BE2C (cell line): Measurements from ENCODE around the gene SSTR5.

ENCODE experiments used
- DNase-seq: peaks from one replicate; pipeline ENCODE4 v3.0.0-alpha.2; 2020
- H3K27me3 ChIP-seq: fragments of 250-450 bp; sonication (Bioruptor Pico); 2 replicates; pipeline ENCODE4 v1.5.1; 2020; ENCODE audit warnings: mild to moderate bottlenecking
- H3K36me3 ChIP-seq: fragments of 250-450 bp; sonication (Bioruptor Pico); 2 replicates; pipeline ENCODE4 v1.5.1; 2020; ENCODE audit warnings: mild to moderate bottlenecking
- H3K4me1 ChIP-seq: fragments of 250-450 bp; sonication (Bioruptor Pico); 2 replicates; pipeline ENCODE4 v1.5.1; 2020
- H3K4me3 ChIP-seq: 2 replicates; pipeline ENCODE4 v1.5.1; 2011; ENCODE audit warnings: low read depth, low read length
- H3K9me3 ChIP-seq: fragments of 250-450 bp; sonication (Bioruptor Pico); 2 replicates; pipeline ENCODE4 v1.5.1; 2020
- CTCF ChIP-seq: IDR thresholded peaks from 2 replicates; pipeline ENCODE4 v1.5.1; 2012; ENCODE audit warnings: mild to moderate bottlenecking, low read depth, low read length

The SSTR5 gene

GRCh38 chr16:1068451-1068850, 4.1 kb upstream of the SSTR5 start:
- Histone ChIP-seq H3K9me3 (no peaks in the 10 kb centered on the region), H3K4me1 (no peaks in the 10 kb centered on the region), H3K36me3 (no peaks in the 10 kb centered on the region), H3K27me3 (peaks cover 96% of the 10 kb centered on the region), H3K4me3 (no peak overlapping the region)
- no peak for DNase-seq
- no peak for TF ChIP-seq CTCF

- Histone ChIP-seq H3K4me3 (no peak overlapping the region), H3K4me1 (no peaks in the 10 kb centered on the region), H3K9me3 (no peaks in the 10 kb centered on the region), H3K36me3 (no peaks in the 10 kb centered on the region), H3K27me3 (peaks cover 96% of the 10 kb centered on the region)
- TF ChIP-seq CTCF, result no peak
- no peak for DNase-seq
These were observed 3.4 kb upstream of the SSTR5 start for GRCh38 chr16:1069154-1069553.

- Histone ChIP-seq H3K36me3 (no peaks in the 10 kb centered on the region), H3K4me3 (no peak overlapping the region), H3K27me3 (peaks cover 96% of the 10 kb centered on the region), H3K4me1 (no peaks in the 10 kb centered on the region), H3K9me3 (no peaks in the 10 kb centered on the region)
- TF ChIP-seq CTCF, result no peak
- DNase-seq, result no peak
These were observed 2.3 kb upstream of the SSTR5 start for GRCh38 chr16:1070084-1070863.

- Histone ChIP-seq H3K9me3 (no peaks in the 10 kb centered on the region), H3K4me1 (no peaks in the 10 kb centered on the region), H3K27me3 (peaks cover 93% of the 10 kb centered on the region), H3K36me3 (no peaks in the 10 kb centered on the region), H3K4me3 (no peak overlapping the region)
- DNase-seq, result no peak
- no peak for TF ChIP-seq CTCF
These were observed 1.6 kb upstream of the SSTR5 start for GRCh38 chr16:1070864-1071408.

- H3K4me1 ChIP-seq, result no peaks in the 10 kb centered on the region
- no peaks in the 10 kb centered on the region for H3K9me3 ChIP-seq
- no peaks in the 10 kb centered on the region for H3K36me3 ChIP-seq
- no peak for TF ChIP-seq CTCF
- no peak overlapping the region for H3K4me3 ChIP-seq
- peaks cover 86% of the 10 kb centered on the region for H3K27me3 ChIP-seq
- no peak for DNase-seq
These were observed 854 bp upstream of the SSTR5 start for GRCh38 chr16:1071561-1072225.

- peaks cover 80% of the 10 kb centered on the region for H3K27me3 ChIP-seq
- no peak for DNase-seq
- no peaks in the 10 kb centered on the region for H3K9me3 ChIP-seq
- no peak for TF ChIP-seq CTCF
- no peaks in the 10 kb centered on the region for H3K36me3 ChIP-seq
- peaks cover 2% of the 10 kb centered on the region for H3K4me1 ChIP-seq
- no peak overlapping the region for H3K4me3 ChIP-seq
These were observed 663 bp downstream of the SSTR5 start for GRCh38 chr16:1073262-1073558.
